A549 (cell line): ENCODE results near the gene METTL23.

Experiments used
- CEBPB ChIP-seq, 2 experiments: fragments of >200 bp in 1 of 2; sonication (Bioruptor Twin) in 1 of 2; formaldehyde crosslinking in 1 of 2; IDR thresholded peaks; 2 replicates each; pipeline ENCODE4 v1.6.1; 2012 to 2016
- CHD2 ChIP-seq: fragments of 150-350 bp; IDR thresholded peaks from 2 replicates; pipeline ENCODE4 v1.6.1; 2014; ENCODE audit warnings: low read length; ENCODE audit not compliant: partially characterized antibody
- CHD4 ChIP-seq: fragments of 200-600 bp; sonication (generic); IDR thresholded peaks from 2 replicates; pipeline ENCODE4 v1.6.1; 2016; ENCODE audit warnings: antibody characterized with exemption, mild to moderate bottlenecking, borderline replicate concordance
- CTCF ChIP-seq: fragments of >200 bp; sonication (Bioruptor Twin); formaldehyde crosslinking; IDR thresholded peaks from 3 replicates; pipeline ENCODE4 v1.5.1; 2016
- EP300 ChIP-seq, 2 experiments: fragments of >200 bp; sonication (Bioruptor Twin); formaldehyde crosslinking; IDR thresholded peaks; 2 replicates in 1 of 2; 3 replicates in 1 of 2; pipeline ENCODE4 v1.6.1; 2016 to 2017
- FOSL2 ChIP-seq, 2 experiments: fragments of 450-650 bp in 1 of 2; fragments of >200 bp in 1 of 2; sonication (Bioruptor Twin) in 1 of 2; formaldehyde crosslinking; IDR thresholded peaks; 2 replicates each; pipeline versions ENCODE4 v1.5.0 to v1.6.1; 2016 to 2020; ENCODE audit warnings: mild to moderate bottlenecking in 1 of 2, moderate library complexity in 1 of 2
- KDM1A ChIP-seq: fragments of 200-600 bp; sonication (generic); IDR thresholded peaks from 2 replicates; pipeline ENCODE4 v1.6.1; 2016; ENCODE audit warnings: low read depth, mild to moderate bottlenecking
- POLR2A ChIP-seq: IDR thresholded peaks from 2 replicates; pipeline ENCODE4 v1.6.1; 2012; ENCODE audit warnings: mild to moderate bottlenecking, low read length
- TF ChIP-seq, protein P1 (sequence below): fragments of 150-350 bp; IDR thresholded peaks from 2 replicates; pipeline ENCODE4 v1.6.1; 2014; ENCODE audit warnings: low read depth, mild to moderate bottlenecking, low read length

DNA sequence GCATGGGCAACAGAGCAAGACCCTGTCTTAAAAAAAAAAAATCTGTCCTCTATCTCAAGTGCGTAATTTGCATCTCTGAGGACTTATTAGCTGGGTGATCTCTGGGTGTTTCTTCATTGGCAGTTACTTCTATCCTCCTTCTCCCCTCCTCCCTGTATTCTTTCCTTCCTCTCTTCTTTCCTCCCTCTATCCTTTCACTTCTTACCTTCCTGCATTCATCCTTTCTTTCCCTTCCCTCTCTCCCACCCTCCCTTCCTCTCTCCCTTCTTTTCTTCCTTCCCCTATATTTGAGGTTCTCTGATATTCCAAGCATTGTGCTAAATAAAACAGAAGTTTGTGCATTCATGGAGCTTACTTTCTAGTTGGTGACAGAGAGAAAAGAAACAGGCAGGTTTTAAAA lies 22.0 kb downstream of the METTL23 start:
- TF ChIP-seq, protein P1, sequence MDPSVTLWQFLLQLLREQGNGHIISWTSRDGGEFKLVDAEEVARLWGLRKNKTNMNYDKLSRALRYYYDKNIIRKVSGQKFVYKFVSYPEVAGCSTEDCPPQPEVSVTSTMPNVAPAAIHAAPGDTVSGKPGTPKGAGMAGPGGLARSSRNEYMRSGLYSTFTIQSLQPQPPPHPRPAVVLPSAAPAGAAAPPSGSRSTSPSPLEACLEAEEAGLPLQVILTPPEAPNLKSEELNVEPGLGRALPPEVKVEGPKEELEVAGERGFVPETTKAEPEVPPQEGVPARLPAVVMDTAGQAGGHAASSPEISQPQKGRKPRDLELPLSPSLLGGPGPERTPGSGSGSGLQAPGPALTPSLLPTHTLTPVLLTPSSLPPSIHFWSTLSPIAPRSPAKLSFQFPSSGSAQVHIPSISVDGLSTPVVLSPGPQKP = no peak
- TF ChIP-seq CTCF (no peak), KDM1A (no peak), FOSL2 (IDR thresholded peaks at IDR 0.05) (no peak), FOSL2 (CRISPR knock-in tag; IDR thresholded peaks at IDR 0.05) (no peak), EP300 (IDR thresholded peaks at IDR 0.05) (no peak), POLR2A (no peak), CEBPB (IDR thresholded peaks at IDR 0.05) (no peak), CHD4 (no peak), CHD2 (no peak)
